ENCODE data around the gene MAPRE2.

The MAPRE2 gene

DNA sequence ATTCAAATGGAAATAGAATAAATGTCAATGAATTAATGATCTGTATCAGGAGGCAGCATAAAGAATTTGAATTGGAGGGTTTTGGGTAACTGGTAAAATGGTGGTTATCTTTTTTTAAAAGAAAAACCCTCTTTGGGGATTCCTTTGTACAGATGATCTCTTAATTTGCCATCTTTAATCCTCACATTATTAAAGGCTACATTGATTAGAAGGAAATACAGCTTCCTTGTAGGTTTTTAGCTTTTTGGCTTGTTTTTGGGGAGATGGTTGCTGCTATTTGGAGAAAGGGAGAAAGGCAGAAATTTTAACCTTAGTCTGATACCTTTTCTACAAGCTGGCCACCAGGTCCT is 600 bp upstream of the MAPRE2 start:
- H3K4me1 ChIP-seq (ENCODE audit: control insufficient read depth, low read length): peaks cover 69% of the 10 kb centered on the region
- H3K36me3 ChIP-seq (ENCODE audit: control insufficient read depth, low read length): peaks cover 11% of the 10 kb centered on the region
- no peaks in the 10 kb centered on the region for H3K9me2 ChIP-seq (replicated peaks; ENCODE audit: control insufficient read depth, low read length)
- peaks cover 13% of the 10 kb centered on the region; the same call in 1 of the 2 replicates for H3F3A ChIP-seq (ENCODE audit: control insufficient read depth, insufficient read depth)
- peak overlapping the region; percentile 96 for H3K4me2 ChIP-seq (ENCODE audit: low read length)
- H3K27ac ChIP-seq (ENCODE audit: low read depth, low read length): peak overlapping the region; percentile 80
- H3K9me3 ChIP-seq (ENCODE audit: control insufficient read depth, insufficient read depth, low read length): peaks cover 10% of the 10 kb centered on the region; the same call in 1 of the 2 replicates
- TF ChIP-seq EZH2phosphoT487 (IDR thresholded peaks at IDR 0.05; ENCODE audit: borderline replicate concordance, low read length): no peak
- TF ChIP-seq CTCF (IDR thresholded peaks at IDR 0.05; ENCODE audit: low read depth, low read length, poor library complexity, severe bottlenecking): no peak
- H3K4me3 ChIP-seq (ENCODE audit: low read length): peak overlapping the region; percentile 95
- no peaks in the 10 kb centered on the region for H3K27me3 ChIP-seq (ENCODE audit: control insufficient read depth, low read length)
- H4K20me1 ChIP-seq (ENCODE audit: control insufficient read depth, insufficient read depth, low read depth, low read length): peaks cover 5% of the 10 kb centered on the region; the same call in 1 of the 2 replicates
- H3K79me2 ChIP-seq (ENCODE audit: control insufficient read depth, low read length): peaks cover 44% of the 10 kb centered on the region

- Histone ChIP-seq H3K9me3 (ENCODE audit: control insufficient read depth, insufficient read depth, low read length) (peaks cover 10% of the 10 kb centered on the region; the same call in 1 of the 2 replicates), H3K79me2 (ENCODE audit: control insufficient read depth, low read length) (peaks cover 57% of the 10 kb centered on the region), H3K27me3 (ENCODE audit: control insufficient read depth, low read length) (no peaks in the 10 kb centered on the region), H3K4me2 (ENCODE audit: low read length) (peak overlapping the region; percentile 96), H3K27ac (ENCODE audit: low read depth, low read length) (peak overlapping the region; percentile 80), H3F3A (ENCODE audit: control insufficient read depth, insufficient read depth) (peaks cover 13% of the 10 kb centered on the region; the same call in 1 of the 2 replicates), H3K9me2 (replicated peaks; ENCODE audit: control insufficient read depth, low read length) (no peaks in the 10 kb centered on the region), H4K20me1 (ENCODE audit: control insufficient read depth, insufficient read depth, low read depth, low read length) (peaks cover 5% of the 10 kb centered on the region; the same call in 1 of the 2 replicates), H3K36me3 (ENCODE audit: control insufficient read depth, low read length) (peaks cover 14% of the 10 kb centered on the region), H3K4me1 (ENCODE audit: control insufficient read depth, low read length) (peaks cover 82% of the 10 kb centered on the region), H3K4me3 (ENCODE audit: low read length) (peak overlapping the region; percentile 95)
- peak; percentile 8 for TF ChIP-seq CTCF (IDR thresholded peaks at IDR 0.05; ENCODE audit: low read depth, low read length, poor library complexity, severe bottlenecking)
- TF ChIP-seq EZH2phosphoT487 (IDR thresholded peaks at IDR 0.05; ENCODE audit: borderline replicate concordance, low read length): no peak
These were observed 688 bp downstream of the MAPRE2 start for GRCh38 chr18:35041815-35042387.

GRCh38 chr18:35042389-35043071 is 1.3 kb downstream of the MAPRE2 start:
- no peaks in the 10 kb centered on the region for H3K27me3 ChIP-seq (ENCODE audit: control insufficient read depth, low read length)
- H3K9me2 ChIP-seq (replicated peaks; ENCODE audit: control insufficient read depth, low read length): no peaks in the 10 kb centered on the region
- peaks cover 13% of the 10 kb centered on the region; the same call in 1 of the 2 replicates for H3F3A ChIP-seq (ENCODE audit: control insufficient read depth, insufficient read depth)
- peaks cover 86% of the 10 kb centered on the region for H3K4me1 ChIP-seq (ENCODE audit: control insufficient read depth, low read length)
- peak overlapping the region; percentile 80 for H3K27ac ChIP-seq (ENCODE audit: low read depth, low read length)
- H3K9me3 ChIP-seq (ENCODE audit: control insufficient read depth, insufficient read depth, low read length): peaks cover 10% of the 10 kb centered on the region; the same call in 1 of the 2 replicates
- TF ChIP-seq CTCF (IDR thresholded peaks at IDR 0.05; ENCODE audit: low read depth, low read length, poor library complexity, severe bottlenecking) (no peak), EZH2phosphoT487 (IDR thresholded peaks at IDR 0.05; ENCODE audit: borderline replicate concordance, low read length) (no peak)
- peaks cover 5% of the 10 kb centered on the region; the same call in 1 of the 2 replicates for H4K20me1 ChIP-seq (ENCODE audit: control insufficient read depth, insufficient read depth, low read depth, low read length)
- peak overlapping the region; percentile 96 for H3K4me2 ChIP-seq (ENCODE audit: low read length)
- peaks cover 63% of the 10 kb centered on the region for H3K79me2 ChIP-seq (ENCODE audit: control insufficient read depth, low read length)
- peak overlapping the region; percentile 95 for H3K4me3 ChIP-seq (ENCODE audit: low read length)
- H3K36me3 ChIP-seq (ENCODE audit: control insufficient read depth, low read length): peaks cover 14% of the 10 kb centered on the region
